Panc1 (cell line): ENCODE results near the gene CYTH3. TPM values are rescaled to one million over a fixed set of nuclear protein-coding genes. Genes with fewer than 3 reads are reported as not detected.

Experiments used
- ATAC-seq: fragments of 200-7000 bp; cut with Tn5 transposase; 2 replicates; pipeline ENCODE4 v1.9.1; 2020; ENCODE audit warnings: mild to moderate bottlenecking, moderate library complexity
- BruUV-seq: library from RNA; stranded (reverse); fragments of 400-500 nt; replicated peaks from 2 replicates; lab custom pipeline; 2021; lab: Mats Ljungman, UMichigan
- CTCF ChIA-PET: fragments of 300-600 bp; sonication (Branson Sonifier 250); formaldehyde crosslinking; loops from one replicate; lab custom pipeline; 2022; ENCODE audit warnings: antibody characterized with exemption; lab: Charles Lee
- POLR2A ChIA-PET: fragments of 300-600 bp; sonication (Branson Sonifier 250); formaldehyde crosslinking; loops from one replicate; lab custom pipeline; 2022; ENCODE audit warnings: antibody characterized with exemption; lab: Charles Lee
- DNase-seq: peaks from one replicate; pipeline ENCODE4 v3.0.0-alpha.2; 2010; ENCODE audit warnings: low read depth, low spot score
- H3K27ac ChIP-seq: 2 replicates; pipeline ENCODE4 v1.5.1; 2011; ENCODE audit warnings: mild to moderate bottlenecking, low read length, inconsistent platforms
- H3K27me3 ChIP-seq: fragments of 200-500 bp; sonication (Bioruptor generic); 2 replicates; pipeline ENCODE4 v1.6.0; 2014; ENCODE audit warnings: low read length, inconsistent platforms; ENCODE audit not compliant: control insufficient read depth, insufficient read depth
- H3K36me3 ChIP-seq: fragments of 200-500 bp; sonication (Bioruptor generic); 2 replicates; pipeline ENCODE4 v1.5.1; 2014; ENCODE audit warnings: inconsistent platforms, mild to moderate bottlenecking, low read length, moderate library complexity; ENCODE audit not compliant: control insufficient read depth, insufficient read depth
- H3K4me1 ChIP-seq: 2 replicates; pipeline ENCODE4 v1.5.1; 2011; ENCODE audit warnings: inconsistent platforms, mild to moderate bottlenecking, low read length, moderate library complexity; ENCODE audit not compliant: control insufficient read depth, insufficient read depth
- H3K4me3 ChIP-seq, 2 experiments: 2 replicates each; pipeline ENCODE4 v1.5.1; 2011 to 2012; ENCODE audit warnings: low read depth in 2 of 2, low read length in 2 of 2, mild to moderate bottlenecking in 2 of 2, inconsistent platforms in 1 of 2, moderate library complexity in 1 of 2
- H3K9me3 ChIP-seq: fragments of 200-500 bp; sonication (Bioruptor generic); 2 replicates; pipeline ENCODE4 v1.5.1; 2014; ENCODE audit warnings: low read depth, mild to moderate bottlenecking, inconsistent platforms, low read length, moderate library complexity; ENCODE audit not compliant: control insufficient read depth, insufficient read depth
- POLR2AphosphoS5 ChIP-seq: IDR thresholded peaks from 2 replicates; pipeline ENCODE4 v1.6.1; 2012; ENCODE audit warnings: mild to moderate bottlenecking, low read depth, low read length, moderate library complexity
- SIN3A ChIP-seq: IDR thresholded peaks from 2 replicates; pipeline ENCODE4 v1.6.1; 2012; ENCODE audit warnings: low read depth, mild to moderate bottlenecking, low read length, moderate library complexity, borderline replicate concordance; ENCODE audit not compliant: insufficient read depth
- TCF7L2 ChIP-seq: IDR thresholded peaks from 2 replicates; pipeline ENCODE4 v1.6.1; 2011; ENCODE audit warnings: mild to moderate bottlenecking, low read depth, low read length, inconsistent platforms
- in situ Hi-C: cut with HindIII; loops from 2 replicates; pipeline ENCODE4 v1.10.0; 2016; ENCODE audit warnings: low sequenced_read_pairs, low pct_unique_long_range_greater_than_20kb
- intact Hi-C: fragments of 100-400 bp; cut with micrococcal nuclease; formaldehyde crosslinking; loops from one replicate; pipeline ENCODE4 v1.10.0; 2022; ENCODE audit not compliant: unreplicated experiment
- total RNA-seq: library from RNA; stranded (reverse); gene quantifications from one replicate; pipeline ENCODE4 v1.2.1, GENCODE V29; 2021; ENCODE audit not compliant: unreplicated experiment
- TF ChIP-seq, protein P1 (sequence below): fragments of 450-650 bp; IDR thresholded peaks from 2 replicates; pipeline ENCODE4 v1.5.1; 2017; ENCODE audit warnings: mild to moderate bottlenecking
- TF ChIP-seq, protein P2 (sequence below), 2 experiments: IDR thresholded peaks; 2 replicates each; pipeline ENCODE4 v1.6.1; 2011 to 2012; ENCODE audit warnings: low read depth in 2 of 2, control low read depth in 1 of 2, low read length in 1 of 2, mild to moderate bottlenecking in 1 of 2, moderate library complexity in 1 of 2; ENCODE audit not compliant: insufficient read depth in 1 of 2

CYTH3 gene
- total RNA-seq, 1 experiment from 2014 or later: 35.5 TPM

DNA sequence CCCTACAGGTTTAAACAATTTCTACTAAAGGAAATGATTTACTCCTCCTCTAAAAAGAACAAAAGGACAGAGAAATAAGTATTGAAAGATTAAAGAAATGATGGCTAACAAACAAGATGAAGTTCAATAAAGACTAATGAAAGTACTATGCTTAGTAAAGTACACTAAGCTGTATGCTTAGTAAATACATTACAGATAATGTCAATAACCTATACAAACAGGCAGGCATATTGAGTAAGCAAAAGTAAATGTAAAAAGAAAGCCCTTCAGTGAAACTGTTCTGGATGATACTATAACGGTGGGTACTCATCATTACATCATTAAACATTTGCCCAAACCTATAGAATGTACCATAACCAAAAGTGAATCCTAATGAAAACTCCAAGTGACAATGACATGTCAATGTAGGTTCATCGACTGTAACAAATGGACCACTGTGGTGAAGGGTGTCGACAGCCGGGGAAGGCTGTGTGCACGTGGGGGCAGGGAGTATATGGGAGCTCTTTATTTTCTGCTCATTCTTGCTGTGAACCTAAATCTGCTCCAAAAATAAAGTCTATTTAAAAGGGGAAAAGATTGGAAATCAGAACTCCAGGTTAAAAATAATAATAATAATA, 34.0 kb downstream of the CYTH3 start:
- H3K27me3 ChIP-seq: no peaks in the 10 kb centered on the region
- H3K9me3 ChIP-seq: no peaks in the 10 kb centered on the region
- in situ Hi-C loops (no loop called here), intact Hi-C loops (no loop called here)
- BruUV-seq: no TSS peak
- CTCF ChIA-PET: no interaction called here
- TF ChIP-seq SIN3A: no peak
- no peak for TF ChIP-seq TCF7L2
- TF ChIP-seq, protein P1, sequence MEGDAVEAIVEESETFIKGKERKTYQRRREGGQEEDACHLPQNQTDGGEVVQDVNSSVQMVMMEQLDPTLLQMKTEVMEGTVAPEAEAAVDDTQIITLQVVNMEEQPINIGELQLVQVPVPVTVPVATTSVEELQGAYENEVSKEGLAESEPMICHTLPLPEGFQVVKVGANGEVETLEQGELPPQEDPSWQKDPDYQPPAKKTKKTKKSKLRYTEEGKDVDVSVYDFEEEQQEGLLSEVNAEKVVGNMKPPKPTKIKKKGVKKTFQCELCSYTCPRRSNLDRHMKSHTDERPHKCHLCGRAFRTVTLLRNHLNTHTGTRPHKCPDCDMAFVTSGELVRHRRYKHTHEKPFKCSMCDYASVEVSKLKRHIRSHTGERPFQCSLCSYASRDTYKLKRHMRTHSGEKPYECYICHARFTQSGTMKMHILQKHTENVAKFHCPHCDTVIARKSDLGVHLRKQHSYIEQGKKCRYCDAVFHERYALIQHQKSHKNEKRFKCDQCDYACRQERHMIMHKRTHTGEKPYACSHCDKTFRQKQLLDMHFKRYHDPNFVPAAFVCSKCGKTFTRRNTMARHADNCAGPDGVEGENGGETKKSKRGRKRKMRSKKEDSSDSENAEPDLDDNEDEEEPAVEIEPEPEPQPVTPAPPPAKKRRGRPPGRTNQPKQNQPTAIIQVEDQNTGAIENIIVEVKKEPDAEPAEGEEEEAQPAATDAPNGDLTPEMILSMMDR: no peak
- TF ChIP-seq, protein P2, sequence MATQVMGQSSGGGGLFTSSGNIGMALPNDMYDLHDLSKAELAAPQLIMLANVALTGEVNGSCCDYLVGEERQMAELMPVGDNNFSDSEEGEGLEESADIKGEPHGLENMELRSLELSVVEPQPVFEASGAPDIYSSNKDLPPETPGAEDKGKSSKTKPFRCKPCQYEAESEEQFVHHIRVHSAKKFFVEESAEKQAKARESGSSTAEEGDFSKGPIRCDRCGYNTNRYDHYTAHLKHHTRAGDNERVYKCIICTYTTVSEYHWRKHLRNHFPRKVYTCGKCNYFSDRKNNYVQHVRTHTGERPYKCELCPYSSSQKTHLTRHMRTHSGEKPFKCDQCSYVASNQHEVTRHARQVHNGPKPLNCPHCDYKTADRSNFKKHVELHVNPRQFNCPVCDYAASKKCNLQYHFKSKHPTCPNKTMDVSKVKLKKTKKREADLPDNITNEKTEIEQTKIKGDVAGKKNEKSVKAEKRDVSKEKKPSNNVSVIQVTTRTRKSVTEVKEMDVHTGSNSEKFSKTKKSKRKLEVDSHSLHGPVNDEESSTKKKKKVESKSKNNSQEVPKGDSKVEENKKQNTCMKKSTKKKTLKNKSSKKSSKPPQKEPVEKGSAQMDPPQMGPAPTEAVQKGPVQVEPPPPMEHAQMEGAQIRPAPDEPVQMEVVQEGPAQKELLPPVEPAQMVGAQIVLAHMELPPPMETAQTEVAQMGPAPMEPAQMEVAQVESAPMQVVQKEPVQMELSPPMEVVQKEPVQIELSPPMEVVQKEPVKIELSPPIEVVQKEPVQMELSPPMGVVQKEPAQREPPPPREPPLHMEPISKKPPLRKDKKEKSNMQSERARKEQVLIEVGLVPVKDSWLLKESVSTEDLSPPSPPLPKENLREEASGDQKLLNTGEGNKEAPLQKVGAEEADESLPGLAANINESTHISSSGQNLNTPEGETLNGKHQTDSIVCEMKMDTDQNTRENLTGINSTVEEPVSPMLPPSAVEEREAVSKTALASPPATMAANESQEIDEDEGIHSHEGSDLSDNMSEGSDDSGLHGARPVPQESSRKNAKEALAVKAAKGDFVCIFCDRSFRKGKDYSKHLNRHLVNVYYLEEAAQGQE (IDR thresholded peaks at IDR 0.05; ENCODE audit: insufficient read depth in 1 of 2, low read depth in 2 of 2, low read length in 1 of 2): no peak
- no peak for TF ChIP-seq POLR2AphosphoS5
- no peaks in the 10 kb centered on the region for H3K4me1 ChIP-seq
- no peak overlapping the region for H3K4me3 ChIP-seq
- POLR2A ChIA-PET: interaction anchor here (0.6 kb wide), 1 partner anchor 73 kb away, joined by 4 read pairs; no protein-coding TSS in a partner anchor
- DNase-seq (no peak), ATAC-seq (no peak)
- H3K36me3 ChIP-seq: no peaks in the 10 kb centered on the region
- no peak overlapping the region for H3K27ac ChIP-seq

DNA sequence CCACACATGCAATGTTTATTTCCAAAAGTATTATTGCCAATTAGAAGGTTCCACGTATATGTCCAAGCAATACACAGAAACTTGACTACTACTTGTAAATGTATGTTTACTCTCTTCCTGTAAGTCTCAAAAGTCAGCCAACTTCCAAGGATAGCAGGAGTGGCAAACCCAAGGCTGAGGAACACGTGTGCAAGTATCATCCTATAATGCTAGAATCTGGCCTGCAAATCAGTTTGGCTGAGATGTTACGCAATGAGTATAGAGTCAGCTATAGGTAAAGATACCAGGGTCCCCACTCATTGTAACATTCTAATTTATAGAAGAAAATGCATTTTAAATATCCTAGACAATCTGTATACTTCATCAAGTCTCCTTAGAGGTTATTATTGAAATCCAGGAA, 34.7 kb downstream of the CYTH3 start:
- DNase-seq (no peak), ATAC-seq (no peak)
- Histone ChIP-seq H3K36me3 (no peaks in the 10 kb centered on the region), H3K27ac (no peak overlapping the region), H3K9me3 (no peaks in the 10 kb centered on the region), H3K27me3 (no peaks in the 10 kb centered on the region), H3K4me1 (no peaks in the 10 kb centered on the region), H3K4me3 (no peak overlapping the region)
- TF ChIP-seq, protein P2 (IDR thresholded peaks at IDR 0.05; ENCODE audit: insufficient read depth in 1 of 2, low read depth in 2 of 2, low read length in 1 of 2): no peak
- no peak for TF ChIP-seq TCF7L2
- TF ChIP-seq SIN3A: no peak
- TF ChIP-seq, protein P1: no peak
- no peak for TF ChIP-seq POLR2AphosphoS5
- in situ Hi-C loops (no loop called here), intact Hi-C loops (no loop called here)
- BruUV-seq: no TSS peak
- POLR2A ChIA-PET: interaction anchor here (0.6 kb wide), 1 partner anchor 74 kb away, joined by 4 read pairs; no protein-coding TSS in a partner anchor
- CTCF ChIA-PET: interaction anchor here (0.6 kb wide), 1 partner anchor 34 kb away, joined by 5 read pairs; no protein-coding TSS in a partner anchor
